ENCODE measurements around the gene MAP3K5.

The MAP3K5 gene

GRCh38 chr6:136654086-136654485 is 138.2 kb downstream of the MAP3K5 start:
- DNase-seq (ENCODE audit: low read depth in 2 of 2, low spot score in 1 of 2), result no peak

- DNase-seq (ENCODE audit: low read depth in 2 of 2, low spot score in 1 of 2), result no peak
Measured at GRCh38 chr6:136652656-136653055, 139.6 kb downstream of the MAP3K5 start.

- no peak for DNase-seq (ENCODE audit: low read depth in 2 of 2, low spot score in 1 of 2)
Measured at GRCh38 chr6:136651982-136652381, 140.3 kb downstream of the MAP3K5 start.

- DNase-seq (ENCODE audit: low read depth in 2 of 2, low spot score in 1 of 2), result no peak
Measured at GRCh38 chr6:136647363-136647852, 144.9 kb downstream of the MAP3K5 start.

GRCh38 chr6:136646377-136646776 is 145.9 kb downstream of the MAP3K5 start:
- no peak for DNase-seq (ENCODE audit: low read depth in 2 of 2, low spot score in 1 of 2)

GRCh38 chr6:136644597-136644952 is 147.7 kb downstream of the MAP3K5 start:
- no peak for DNase-seq (ENCODE audit: low read depth in 2 of 2, low spot score in 1 of 2)

GRCh38 chr6:136643850-136644596 is 148.3 kb downstream of the MAP3K5 start:
- peak; percentile 43 to 80 for DNase-seq (ENCODE audit: low read depth in 2 of 2, low spot score in 1 of 2)

GRCh38 chr6:136641873-136642465 is 150.3 kb downstream of the MAP3K5 start:
- no peak for DNase-seq (ENCODE audit: low read depth in 2 of 2, low spot score in 1 of 2)

- DNase-seq (ENCODE audit: low read depth in 2 of 2, low spot score in 1 of 2), result no peak
Measured at GRCh38 chr6:136641166-136641565, 151.1 kb downstream of the MAP3K5 start.

- no peak for DNase-seq (ENCODE audit: low read depth in 2 of 2, low spot score in 1 of 2)
Measured at GRCh38 chr6:136640132-136640915, 152.0 kb downstream of the MAP3K5 start.

- DNase-seq (ENCODE audit: low read depth in 2 of 2, low spot score in 1 of 2), result no peak
Measured at GRCh38 chr6:136639702-136640101, 152.6 kb downstream of the MAP3K5 start.

GRCh38 chr6:136635615-136636014 is 156.7 kb downstream of the MAP3K5 start:
- no peak for DNase-seq (ENCODE audit: low read depth in 2 of 2, low spot score in 1 of 2)

- no peak for DNase-seq (ENCODE audit: low read depth in 2 of 2, low spot score in 1 of 2)
Measured at GRCh38 chr6:136633355-136633754, 158.9 kb downstream of the MAP3K5 start.

- DNase-seq (ENCODE audit: low read depth in 2 of 2, low spot score in 1 of 2), result no peak
Measured at GRCh38 chr6:136628996-136629395, 163.3 kb downstream of the MAP3K5 start.

- no peak for DNase-seq (ENCODE audit: low read depth in 2 of 2, low spot score in 1 of 2)
Measured at GRCh38 chr6:136627191-136627590, 165.1 kb downstream of the MAP3K5 start.

GRCh38 chr6:136625293-136625692 is 167.0 kb downstream of the MAP3K5 start:
- DNase-seq (ENCODE audit: low read depth in 2 of 2, low spot score in 1 of 2), result no peak

GRCh38 chr6:136624347-136624746 is 167.9 kb downstream of the MAP3K5 start:
- no peak for DNase-seq (ENCODE audit: low read depth in 2 of 2, low spot score in 1 of 2)

- no peak for DNase-seq (ENCODE audit: low read depth in 2 of 2, low spot score in 1 of 2)
Measured at GRCh38 chr6:136618086-136618485, 174.2 kb downstream of the MAP3K5 start.

GRCh38 chr6:136616527-136616926 is 175.8 kb downstream of the MAP3K5 start:
- DNase-seq (ENCODE audit: low read depth in 2 of 2, low spot score in 1 of 2), result no peak

GRCh38 chr6:136614994-136615393 is 177.3 kb downstream of the MAP3K5 start:
- no peak for DNase-seq (ENCODE audit: low read depth in 2 of 2, low spot score in 1 of 2)

- no peak for DNase-seq (ENCODE audit: low read depth in 2 of 2, low spot score in 1 of 2)
Measured at GRCh38 chr6:136614350-136614749, 177.9 kb downstream of the MAP3K5 start.

GRCh38 chr6:136613477-136613876 is 178.8 kb downstream of the MAP3K5 start:
- no peak for DNase-seq (ENCODE audit: low read depth in 2 of 2, low spot score in 1 of 2)
